Suprapubic skin (tissue), 4 donors: Measurements from ENCODE around the gene SLC40A1.

ENCODE experiments used
- CTCF ChIP-seq, 2 donors: fragments of 200-600 bp in 1 of 2; fragments of 450-650 bp in 1 of 2; sonication (generic) in 1 of 2; IDR thresholded peaks; one replicate each; pipeline ENCODE4 v1.5.1; 2016 to 2019; ENCODE audit warnings: antibody characterized with exemption in 2 of 2, mild to moderate bottlenecking in 1 of 2, moderate library complexity in 1 of 2
- EP300 ChIP-seq: sonication (generic); formaldehyde crosslinking; IDR thresholded peaks from one replicate; pipeline ENCODE4 v1.6.1; 2017; ENCODE audit warnings: antibody characterized with exemption
- POLR2A ChIP-seq, 2 donors: fragments of 450-650 bp; IDR thresholded peaks; one replicate each; pipeline ENCODE4 v1.6.1; 2017; ENCODE audit warnings: antibody characterized with exemption in 2 of 2, mild to moderate bottlenecking in 2 of 2, moderate library complexity in 2 of 2
- POLR2AphosphoS5 ChIP-seq, 3 donors: sonication (generic); formaldehyde crosslinking; IDR thresholded peaks; one replicate each; pipeline ENCODE4 v1.6.1; 2017; ENCODE audit warnings: antibody characterized with exemption in 3 of 3

DNA sequence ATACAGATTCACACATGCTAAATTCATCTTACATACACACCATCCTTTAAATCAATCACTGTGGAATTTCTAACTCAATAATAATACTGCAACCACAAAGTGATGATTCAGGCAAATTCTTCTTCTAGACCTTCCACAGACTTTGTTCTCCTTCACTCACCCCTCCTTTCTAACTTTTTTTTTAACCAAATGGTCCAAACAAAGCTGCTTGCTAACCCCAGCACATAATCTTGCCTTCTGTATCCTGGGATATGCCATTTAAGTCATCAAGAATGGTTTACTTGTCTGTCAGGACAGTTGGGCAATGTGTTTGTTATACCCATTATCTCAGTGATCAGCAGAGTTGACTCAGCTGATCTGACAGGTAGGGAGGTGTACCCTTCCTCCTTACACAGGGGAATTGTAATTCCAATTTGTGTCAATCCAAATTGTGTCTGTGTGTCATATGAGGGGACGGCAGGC lies 10.0 kb downstream of the SLC40A1 start:
- TF ChIP-seq POLR2A (IDR thresholded peaks at IDR 0.05) (no peak), CTCF (IDR thresholded peaks at IDR 0.05) (no peak), EP300 (no peak), POLR2AphosphoS5 (IDR thresholded peaks at IDR 0.05) (no peak)
